ENCODE data around the gene PROB1.

Gene PROB1

DNA sequence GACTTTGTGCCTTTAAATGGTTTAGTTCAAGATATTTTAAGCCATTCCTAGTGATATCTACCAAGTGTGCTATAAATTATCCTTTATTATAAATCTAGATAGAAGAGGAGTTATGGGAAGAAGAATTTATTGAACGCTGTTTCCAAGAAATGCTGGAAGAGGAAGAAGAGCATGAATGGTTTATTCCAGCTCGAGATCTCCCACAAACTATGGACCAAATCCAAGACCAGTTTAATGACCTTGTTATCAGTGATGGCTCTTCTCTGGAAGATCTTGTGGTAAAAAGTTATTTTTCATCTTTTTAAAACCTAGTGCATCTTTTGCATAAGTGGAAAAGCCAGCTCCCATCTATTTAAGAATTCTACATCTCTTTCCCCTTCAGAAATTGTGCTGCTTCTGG lies 30.4 kb downstream of the PROB1 start:
- no peak for ATAC-seq
- TF ChIP-seq RARB (CRISPR knock-in tag; IDR thresholded peaks at IDR 0.05): no peak
- no peak for TF ChIP-seq SNAI2 (CRISPR knock-in tag; IDR thresholded peaks at IDR 0.05)
- TF ChIP-seq ZNF565 (CRISPR knock-in tag; conservative IDR thresholded peaks at IDR 0.05; ENCODE audit: low read depth): no peak
- TF ChIP-seq, protein P1, sequence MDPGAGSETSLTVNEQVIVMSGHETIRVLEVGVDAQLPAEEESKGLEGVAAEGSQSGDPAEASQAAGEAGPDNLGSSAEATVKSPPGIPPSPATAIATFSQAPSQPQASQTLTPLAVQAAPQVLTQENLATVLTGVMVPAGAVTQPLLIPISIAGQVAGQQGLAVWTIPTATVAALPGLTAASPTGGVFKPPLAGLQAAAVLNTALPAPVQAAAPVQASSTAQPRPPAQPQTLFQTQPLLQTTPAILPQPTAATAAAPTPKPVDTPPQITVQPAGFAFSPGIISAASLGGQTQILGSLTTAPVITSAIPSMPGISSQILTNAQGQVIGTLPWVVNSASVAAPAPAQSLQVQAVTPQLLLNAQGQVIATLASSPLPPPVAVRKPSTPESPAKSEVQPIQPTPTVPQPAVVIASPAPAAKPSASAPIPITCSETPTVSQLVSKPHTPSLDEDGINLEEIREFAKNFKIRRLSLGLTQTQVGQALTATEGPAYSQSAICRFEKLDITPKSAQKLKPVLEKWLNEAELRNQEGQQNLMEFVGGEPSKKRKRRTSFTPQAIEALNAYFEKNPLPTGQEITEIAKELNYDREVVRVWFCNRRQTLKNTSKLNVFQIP (CRISPR knock-in tag; IDR thresholded peaks at IDR 0.05; ENCODE audit: borderline replicate concordance, low read depth): no peak

DNA sequence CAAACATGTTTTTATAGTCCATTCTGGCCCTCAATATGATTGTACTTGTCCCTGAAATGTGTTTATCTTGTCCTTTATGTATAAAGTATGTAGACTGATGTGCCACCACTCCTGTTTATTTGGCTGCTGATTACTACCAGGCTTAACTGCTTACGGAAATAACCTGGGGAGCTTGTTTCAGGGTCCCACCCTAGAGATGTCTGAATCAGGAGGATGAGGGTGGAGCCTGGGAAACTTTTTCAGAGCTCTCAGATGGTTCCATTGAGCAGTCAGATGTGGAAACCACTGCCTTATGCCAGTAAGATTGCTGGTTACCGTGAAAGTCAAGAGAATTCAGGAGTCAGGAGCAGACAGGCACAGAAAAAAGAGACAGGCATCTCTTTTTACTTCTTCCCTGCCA lies 31.0 kb downstream of the PROB1 start:
- no peak for ATAC-seq
- TF ChIP-seq ZNF70 (CRISPR knock-in tag; IDR thresholded peaks at IDR 0.05): no peak
- no peak for TF ChIP-seq TOX (CRISPR knock-in tag; IDR thresholded peaks at IDR 0.05; ENCODE audit: borderline replicate concordance)

DNA sequence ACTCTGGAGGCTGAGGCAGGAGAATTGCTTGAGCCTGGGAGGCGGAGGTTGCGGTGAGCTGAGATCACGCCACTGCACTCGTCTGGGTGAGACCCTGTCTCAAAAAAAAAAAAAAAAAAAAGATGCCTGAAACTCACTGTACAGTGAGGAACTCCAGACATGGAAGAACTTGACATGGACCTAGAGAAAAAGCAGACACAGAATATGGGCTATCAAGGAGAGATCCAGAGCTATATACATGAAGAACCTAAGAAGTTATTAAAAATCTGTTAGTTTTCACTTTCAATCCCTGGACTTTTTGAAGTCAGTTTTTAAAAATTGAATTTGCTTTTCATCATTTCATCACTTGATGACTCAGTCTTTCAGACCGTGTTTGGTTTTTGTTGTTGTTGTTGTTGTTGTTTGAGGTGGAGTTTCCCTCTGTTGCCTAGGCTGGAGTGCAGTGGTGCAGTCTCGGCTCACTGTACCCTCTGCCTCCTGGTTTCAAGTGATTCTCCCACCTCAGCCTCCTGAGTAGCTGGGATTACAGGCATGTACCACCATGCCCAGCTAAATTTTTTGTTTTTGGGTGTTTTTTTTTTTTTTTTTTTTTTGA lies 33.0 kb downstream of the PROB1 start:
- TF ChIP-seq, protein P2, sequence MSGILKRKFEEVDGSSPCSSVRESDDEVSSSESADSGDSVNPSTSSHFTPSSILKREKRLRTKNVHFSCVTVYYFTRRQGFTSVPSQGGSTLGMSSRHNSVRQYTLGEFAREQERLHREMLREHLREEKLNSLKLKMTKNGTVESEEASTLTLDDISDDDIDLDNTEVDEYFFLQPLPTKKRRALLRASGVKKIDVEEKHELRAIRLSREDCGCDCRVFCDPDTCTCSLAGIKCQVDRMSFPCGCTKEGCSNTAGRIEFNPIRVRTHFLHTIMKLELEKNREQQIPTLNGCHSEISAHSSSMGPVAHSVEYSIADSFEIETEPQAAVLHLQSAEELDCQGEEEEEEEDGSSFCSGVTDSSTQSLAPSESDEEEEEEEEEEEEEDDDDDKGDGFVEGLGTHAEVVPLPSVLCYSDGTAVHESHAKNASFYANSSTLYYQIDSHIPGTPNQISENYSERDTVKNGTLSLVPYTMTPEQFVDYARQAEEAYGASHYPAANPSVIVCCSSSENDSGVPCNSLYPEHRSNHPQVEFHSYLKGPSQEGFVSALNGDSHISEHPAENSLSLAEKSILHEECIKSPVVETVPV (CRISPR knock-in tag; IDR thresholded peaks at IDR 0.05): no peak
- no peak for TF ChIP-seq ARNTL (CRISPR knock-in tag; IDR thresholded peaks at IDR 0.05; ENCODE audit: borderline replicate concordance, low read depth)
- TF ChIP-seq ESRRG (CRISPR knock-in tag; IDR thresholded peaks at IDR 0.05): no peak
- no peak for TF ChIP-seq ZNF70 (CRISPR knock-in tag; IDR thresholded peaks at IDR 0.05)
- TF ChIP-seq PPARA (CRISPR knock-in tag; IDR thresholded peaks at IDR 0.05; ENCODE audit: borderline replicate concordance): no peak
- TF ChIP-seq, protein P3, sequence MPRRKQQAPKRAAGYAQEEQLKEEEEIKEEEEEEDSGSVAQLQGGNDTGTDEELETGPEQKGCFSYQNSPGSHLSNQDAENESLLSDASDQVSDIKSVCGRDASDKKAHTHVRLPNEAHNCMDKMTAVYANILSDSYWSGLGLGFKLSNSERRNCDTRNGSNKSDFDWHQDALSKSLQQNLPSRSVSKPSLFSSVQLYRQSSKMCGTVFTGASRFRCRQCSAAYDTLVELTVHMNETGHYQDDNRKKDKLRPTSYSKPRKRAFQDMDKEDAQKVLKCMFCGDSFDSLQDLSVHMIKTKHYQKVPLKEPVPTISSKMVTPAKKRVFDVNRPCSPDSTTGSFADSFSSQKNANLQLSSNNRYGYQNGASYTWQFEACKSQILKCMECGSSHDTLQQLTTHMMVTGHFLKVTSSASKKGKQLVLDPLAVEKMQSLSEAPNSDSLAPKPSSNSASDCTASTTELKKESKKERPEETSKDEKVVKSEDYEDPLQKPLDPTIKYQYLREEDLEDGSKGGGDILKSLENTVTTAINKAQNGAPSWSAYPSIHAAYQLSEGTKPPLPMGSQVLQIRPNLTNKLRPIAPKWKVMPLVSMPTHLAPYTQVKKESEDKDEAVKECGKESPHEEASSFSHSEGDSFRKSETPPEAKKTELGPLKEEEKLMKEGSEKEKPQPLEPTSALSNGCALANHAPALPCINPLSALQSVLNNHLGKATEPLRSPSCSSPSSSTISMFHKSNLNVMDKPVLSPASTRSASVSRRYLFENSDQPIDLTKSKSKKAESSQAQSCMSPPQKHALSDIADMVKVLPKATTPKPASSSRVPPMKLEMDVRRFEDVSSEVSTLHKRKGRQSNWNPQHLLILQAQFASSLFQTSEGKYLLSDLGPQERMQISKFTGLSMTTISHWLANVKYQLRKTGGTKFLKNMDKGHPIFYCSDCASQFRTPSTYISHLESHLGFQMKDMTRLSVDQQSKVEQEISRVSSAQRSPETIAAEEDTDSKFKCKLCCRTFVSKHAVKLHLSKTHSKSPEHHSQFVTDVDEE (CRISPR knock-in tag; IDR thresholded peaks at IDR 0.05): no peak
- TF ChIP-seq, protein P4, sequence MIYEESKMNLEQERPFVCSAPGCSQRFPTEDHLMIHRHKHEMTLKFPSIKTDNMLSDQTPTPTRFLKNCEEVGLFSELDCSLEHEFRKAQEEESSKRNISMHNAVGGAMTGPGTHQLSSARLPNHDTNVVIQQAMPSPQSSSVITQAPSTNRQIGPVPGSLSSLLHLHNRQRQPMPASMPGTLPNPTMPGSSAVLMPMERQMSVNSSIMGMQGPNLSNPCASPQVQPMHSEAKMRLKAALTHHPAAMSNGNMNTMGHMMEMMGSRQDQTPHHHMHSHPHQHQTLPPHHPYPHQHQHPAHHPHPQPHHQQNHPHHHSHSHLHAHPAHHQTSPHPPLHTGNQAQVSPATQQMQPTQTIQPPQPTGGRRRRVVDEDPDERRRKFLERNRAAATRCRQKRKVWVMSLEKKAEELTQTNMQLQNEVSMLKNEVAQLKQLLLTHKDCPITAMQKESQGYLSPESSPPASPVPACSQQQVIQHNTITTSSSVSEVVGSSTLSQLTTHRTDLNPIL (CRISPR knock-in tag; IDR thresholded peaks at IDR 0.05; ENCODE audit: low read depth): no peak
- no peak for TF ChIP-seq TCF4 (CRISPR knock-in tag; IDR thresholded peaks at IDR 0.05; ENCODE audit: borderline replicate concordance)
- TF ChIP-seq OSR1 (CRISPR knock-in tag; IDR thresholded peaks at IDR 0.05): no peak
- ATAC-seq: 0 out of 3 replicates have a peak, but pooled peaks have one; percentile 26

DNA sequence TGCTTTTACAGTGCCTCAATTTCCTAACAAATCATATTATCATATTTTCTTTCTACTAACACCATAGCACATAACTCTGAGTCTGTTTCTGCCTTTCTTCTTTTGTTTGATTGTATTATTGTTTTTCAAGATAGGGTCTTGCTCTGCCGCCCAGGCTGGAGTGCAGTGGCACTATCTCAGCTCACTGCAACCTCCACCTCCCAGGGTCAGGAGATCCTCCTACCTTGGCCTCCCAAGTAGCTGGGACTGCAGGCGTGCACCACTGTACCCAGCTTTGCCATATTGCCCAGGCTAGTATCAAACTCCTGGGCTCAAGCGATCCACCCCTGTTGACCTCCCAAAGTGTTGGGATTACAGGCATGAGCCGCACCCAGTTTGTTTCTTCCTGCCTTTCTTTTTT lies 34.5 kb downstream of the PROB1 start:
- TF ChIP-seq ZNF70 (CRISPR knock-in tag; IDR thresholded peaks at IDR 0.05): no peak
- TF ChIP-seq, protein P2 (CRISPR knock-in tag; IDR thresholded peaks at IDR 0.05): no peak
- ATAC-seq: no peak

DNA sequence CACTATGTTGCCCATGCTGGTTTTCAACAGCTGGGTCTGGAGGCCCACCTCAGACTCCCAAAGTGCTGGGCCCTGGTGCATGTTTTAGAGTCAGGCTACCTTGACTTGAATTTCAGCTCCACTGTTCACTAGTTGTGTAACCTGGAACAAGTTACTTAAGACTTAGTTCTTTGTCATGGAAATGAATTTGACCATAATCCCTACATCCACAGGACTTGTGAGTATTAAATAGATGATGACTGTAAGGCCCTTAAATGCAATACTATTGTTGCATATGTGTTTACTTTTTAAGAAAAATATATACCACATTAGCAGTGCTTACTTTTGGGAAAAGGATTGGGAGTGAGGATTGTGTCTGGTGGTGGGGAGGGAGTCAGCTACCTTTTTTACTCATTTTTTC lies 36.8 kb downstream of the PROB1 start:
- ATAC-seq: no peak
- TF ChIP-seq RARB (CRISPR knock-in tag; IDR thresholded peaks at IDR 0.05) (no peak), ARNTL (CRISPR knock-in tag; IDR thresholded peaks at IDR 0.05; ENCODE audit: borderline replicate concordance, low read depth) (no peak), ZNF70 (CRISPR knock-in tag; IDR thresholded peaks at IDR 0.05) (no peak), OSR1 (CRISPR knock-in tag; IDR thresholded peaks at IDR 0.05) (no peak), ISL1 (CRISPR knock-in tag; IDR thresholded peaks at IDR 0.05) (no peak), ZFP3 (CRISPR knock-in tag; IDR thresholded peaks at IDR 0.05) (no peak)
- TF ChIP-seq, protein P3 (CRISPR knock-in tag; IDR thresholded peaks at IDR 0.05): no peak
- TF ChIP-seq, protein P4 (CRISPR knock-in tag; IDR thresholded peaks at IDR 0.05; ENCODE audit: low read depth): no peak
- TF ChIP-seq, protein P2 (CRISPR knock-in tag; IDR thresholded peaks at IDR 0.05): no peak

All from SK-N-SH treated with all-trans-retinoic acid at 6 μM for 48 hours (cell line).